Spleen (tissue), 11 donors: ENCODE measurements around the gene IDUA. TPM values are rescaled to one million over a fixed set of nuclear protein-coding genes. Genes with fewer than 3 reads are reported as not detected.

Source experiments
- DNase-seq: peaks from one replicate; pipeline ENCODE4 v3.0.0-alpha.2; 2020
- H3K27ac ChIP-seq, 8 donors: fragments of 200-600 bp; sonication (generic) in 7 of 8; 1 replicate in 4 of 8; 2 replicates in 4 of 8; pipeline versions ENCODE4 v1.5.0 to v1.8.0; 2016 to 2021; ENCODE audit warnings: inconsistent platforms in 4 of 8, mild to moderate bottlenecking in 4 of 8, moderate library complexity in 1 of 8
- H3K27me3 ChIP-seq, 7 donors: fragments of 200-600 bp; sonication (generic) in 6 of 7; replicated peaks in 1 of 7; 1 replicate in 4 of 7; 2 replicates in 3 of 7; pipeline versions ENCODE4 v1.5.0 to v1.8.0; 2016 to 2021; ENCODE audit warnings: inconsistent platforms in 3 of 7, mild to moderate bottlenecking in 1 of 7
- H3K36me3 ChIP-seq, 6 donors: fragments of 200-600 bp; sonication (generic) in 5 of 6; 1 replicate in 4 of 6; 2 replicates in 2 of 6; pipeline versions ENCODE4 v1.5.0 to v1.8.0; 2016 to 2021; ENCODE audit warnings: inconsistent platforms in 2 of 6
- H3K4me1 ChIP-seq, 6 donors: fragments of 200-600 bp; sonication (generic) in 5 of 6; 1 replicate in 3 of 6; 2 replicates in 3 of 6; pipeline versions ENCODE4 v1.5.0 to v1.8.0; 2016 to 2021; ENCODE audit warnings: inconsistent platforms in 3 of 6
- H3K4me3 ChIP-seq, 8 donors: fragments of 200-600 bp; sonication (generic) in 7 of 8; 1 replicate in 4 of 8; 2 replicates in 4 of 8; pipeline versions ENCODE4 v1.5.0 to v1.8.0; 2016 to 2021; ENCODE audit warnings: inconsistent platforms in 4 of 8, mild to moderate bottlenecking in 4 of 8, moderate library complexity in 2 of 8
- H3K9me3 ChIP-seq, 8 donors: fragments of 200-600 bp; sonication (generic) in 7 of 8; 1 replicate in 4 of 8; 2 replicates in 4 of 8; pipeline versions ENCODE4 v1.5.0 to v1.8.0; 2016 to 2021; ENCODE audit warnings: inconsistent platforms in 4 of 8
- CTCF ChIP-seq, 11 experiments: fragments of 200-600 bp in 7 of 11; fragments of 450-650 bp in 4 of 11; sonication (generic) in 4 of 11; IDR thresholded peaks in 8 of 11; conservative IDR thresholded peaks in 3 of 11; 1 replicate in 7 of 11; 2 replicates in 4 of 11; pipeline versions ENCODE4 v1.4.0 to v1.8.0; 2016 to 2021; ENCODE audit warnings: antibody characterized with exemption in 11 of 11, inconsistent platforms in 4 of 11, mild to moderate bottlenecking in 1 of 11
- POLR2A ChIP-seq, 3 donors: fragments of 450-650 bp; IDR thresholded peaks; one replicate each; pipeline ENCODE4 v1.5.1; 2017; ENCODE audit warnings: antibody characterized with exemption in 3 of 3, mild to moderate bottlenecking in 1 of 3
- POLR2AphosphoS5 ChIP-seq, 3 donors: sonication (generic); formaldehyde crosslinking; IDR thresholded peaks; one replicate each; pipeline ENCODE4 v1.5.1; 2017; ENCODE audit warnings: antibody characterized with exemption in 3 of 3
- WGBS, 5 donors: extraction: QIAGEN DNeasy Blood & Tissue Kit in 3 of 5; methylation state at CpG; one replicate each; pipeline versions ENCODE4 v1.1.5 to v1.1.7; 2013 to 2018; 5-methylcytosine and 5-hydroxymethylcytosine counted together
- intact Hi-C: fragments of 100-400 bp; cut with DNase I; formaldehyde crosslinking; loops from one replicate; pipeline ENCODE4 v1.15.0; 2023; ENCODE audit warnings: low total_unique reads
- polyA plus RNA-seq, 3 donors: library from polyadenylated mRNA; stranded (reverse); fragments of 200-250 nt; gene quantifications; one replicate each; pipeline ENCODE4 v1.2.1, GENCODE V29; 2013
- total RNA-seq, 7 donors: library from RNA; depleted of rRNA in 3 of 7; stranded (reverse); fragments of >200 nt in 3 of 7; fragmentation: NEBNext Ultra II Directional in 4 of 7; extraction: Animal tissue kit (Norgen Biotek cat#: 25700) in 4 of 7; gene quantifications; one replicate each; pipeline versions ENCODE4 v1.1.0 to v1.2.1, GENCODE V29; 2016 to 2021
- donor health status: healthy with polysubstance abuse.
- donor health status: DM: no; HTN: no; CAD: no; lungs with moderate emphysema.
- donor health status: DM: no; HTN: no; CAD: no.
- donor health status: Bipolar disorder and iron deficiency.
- donor health status: healthy.
- donor health status: DM: no; HTN: no; CAD: no.
- donor health status: DM: yes; HTN: yes; CAD: no.

IDUA gene
- total and polyA plus RNA-seq, 10 donors = 11.5 to 58.3 (median 24.4) TPM

GRCh38 chr4:1033840-1034551 is 47.2 kb downstream of the IDUA start:
- peaks cover 0 to 17% (median 2%) of the 10 kb centered on the region in 6 donors for H3K4me1 ChIP-seq
- WGBS, 5 donors = 64 to 77% (median 66%) methylated on average over 27 to 35 of the region's 35 CpGs
- intact Hi-C loops = no loop called here
- H3K27me3 ChIP-seq = peaks cover 0 to 75% (median 40%) of the 10 kb centered on the region in 7 donors
- no peak overlapping the region for H3K27ac ChIP-seq
- DNase-seq = no peak
- no peak overlapping the region for H3K4me3 ChIP-seq
- H3K9me3 ChIP-seq = no peaks in the 10 kb centered on the region
- TF ChIP-seq POLR2AphosphoS5 (IDR thresholded peaks at IDR 0.05) (no peak), POLR2A (IDR thresholded peaks at IDR 0.05) (no peak)
- no peaks in the 10 kb centered on the region for H3K36me3 ChIP-seq

DNA sequence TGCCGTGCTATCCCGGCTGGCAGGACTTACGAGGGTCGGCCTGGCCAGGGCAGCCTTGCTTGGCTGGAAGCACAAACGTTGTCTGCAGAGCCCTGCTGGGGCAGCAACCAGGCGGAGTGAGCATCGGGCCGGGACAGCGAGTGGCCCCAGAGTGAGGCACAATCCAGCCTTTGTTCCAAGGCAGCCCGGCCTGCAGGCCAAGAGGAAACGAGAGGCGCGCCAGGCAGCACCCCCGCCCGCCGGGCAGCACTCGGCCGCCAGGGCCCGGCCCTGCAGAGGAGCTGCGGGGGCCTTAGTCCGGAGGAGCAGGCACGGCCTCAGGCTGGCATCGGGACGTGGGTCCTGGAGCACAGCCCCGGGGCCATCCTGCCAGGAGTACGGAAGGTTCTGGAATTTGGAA is 48.7 kb downstream of the IDUA start:
- no peak for DNase-seq
- H3K27ac ChIP-seq = no peak overlapping the region
- WGBS, 5 donors = 77 to 85% (median 84%) methylated on average over 16 to 26 of the region's 26 CpGs

DNA sequence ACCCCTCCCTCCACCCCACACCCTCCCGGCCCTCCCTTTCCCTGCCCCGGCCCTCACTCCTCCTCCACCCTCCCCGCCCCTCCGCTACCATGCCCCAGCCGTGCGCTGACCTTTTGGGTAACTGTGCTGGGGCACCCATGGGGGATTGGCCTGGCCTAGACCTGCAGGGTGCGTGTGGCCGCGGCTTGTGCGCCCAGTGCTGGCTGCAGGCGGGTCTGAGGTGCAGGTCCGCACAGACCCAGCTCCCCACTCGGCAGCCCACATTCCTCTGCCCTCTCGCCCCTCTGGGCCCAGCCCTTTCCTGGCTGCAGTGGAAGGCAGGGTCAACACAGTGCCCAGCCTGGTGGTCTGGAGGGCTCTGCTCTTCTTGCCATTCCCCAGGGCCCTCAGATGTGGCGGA is 49.3 kb downstream of the IDUA start:
- H3K27me3 ChIP-seq = peaks cover 0 to 63% (median 20%) of the 10 kb centered on the region in 7 donors
- no peak for DNase-seq
- H3K4me3 ChIP-seq = no peak overlapping the region
- intact Hi-C loops = no loop called here
- no peaks in the 10 kb centered on the region for H3K36me3 ChIP-seq
- no peaks in the 10 kb centered on the region for H3K9me3 ChIP-seq
- 81 to 94% (median 88%) methylated on average over 9 to 15 of the region's 15 CpGs for WGBS, 5 donors
- H3K4me1 ChIP-seq = peaks cover 0 to 3% (median 0%) of the 10 kb centered on the region in 6 donors
- H3K27ac ChIP-seq = no peak overlapping the region
- TF ChIP-seq POLR2A (IDR thresholded peaks at IDR 0.05) (no peak), CTCF (IDR thresholded peaks at IDR 0.05 in 8 of 11, conservative IDR thresholded peaks at IDR 0.05 in 3 of 11) (no peak), POLR2AphosphoS5 (IDR thresholded peaks at IDR 0.05) (no peak)

More for the DNA sequence above, 48.7 kb downstream of the IDUA start:
- intact Hi-C loops = no loop called here
- Histone ChIP-seq H3K27me3 (peaks cover 0 to 64% (median 26%) of the 10 kb centered on the region in 7 donors), H3K36me3 (no peaks in the 10 kb centered on the region), H3K4me1 (peaks cover 0 to 9% (median under 1%) of the 10 kb centered on the region in 6 donors), H3K9me3 (no peaks in the 10 kb centered on the region), H3K4me3 (no peak overlapping the region)
- no peak for TF ChIP-seq CTCF (IDR thresholded peaks at IDR 0.05 in 8 of 11, conservative IDR thresholded peaks at IDR 0.05 in 3 of 11)
- TF ChIP-seq POLR2A (IDR thresholded peaks at IDR 0.05) = no peak
- TF ChIP-seq POLR2AphosphoS5 (IDR thresholded peaks at IDR 0.05) = no peak

- Histone ChIP-seq H3K4me1 (peaks cover 0 to 4% (median 0%) of the 10 kb centered on the region in 6 donors), H3K36me3 (no peaks in the 10 kb centered on the region), H3K27me3 (peaks cover 0 to 62% (median 11%) of the 10 kb centered on the region in 7 donors), H3K9me3 (no peaks in the 10 kb centered on the region), H3K4me3 (no peak overlapping the region), H3K27ac (no peak overlapping the region)
- no peak for DNase-seq
- WGBS, 5 donors = 78 to 92% (median 87%) methylated on average over 8 to 26 of the region's 26 CpGs
- intact Hi-C loops = no loop called here
- no peak for TF ChIP-seq POLR2A (IDR thresholded peaks at IDR 0.05)
- no peak for TF ChIP-seq POLR2AphosphoS5 (IDR thresholded peaks at IDR 0.05)
- TF ChIP-seq CTCF (IDR thresholded peaks at IDR 0.05 in 8 of 11, conservative IDR thresholded peaks at IDR 0.05 in 3 of 11) = no peak
These were observed 50.3 kb downstream of the IDUA start for GRCh38 chr4:1036976-1037810.
